ENCODE data around the gene NELFB. TPM values are rescaled to one million over a fixed set of nuclear protein-coding genes. Genes with fewer than 3 reads are reported as not detected.

The NELFB gene
- total RNA-seq, 2 experiments from 2014 or later, result 62.6 to 74.8 TPM

- CTCF ChIA-PET (ENCODE audit: unreplicated experiment), result interaction anchor here (0.6 kb wide), 2 partner anchors 28 to 447 kb away, joined by 5 to 7 read pairs; no protein-coding TSS in a partner anchor
- H3K4me1 ChIP-seq (ENCODE audit: insufficient read depth, low read length, poor library complexity, severe bottlenecking), result peaks cover 26% of the 10 kb centered on the region
- no peaks in the 10 kb centered on the region for H3K79me2 ChIP-seq (ENCODE audit: insufficient read depth, low read depth, low read length)
- peaks cover 8% of the 10 kb centered on the region; the same call in 1 of the 2 replicates for H3K36me3 ChIP-seq (ENCODE audit: insufficient read depth, low read length)
- peak overlapping the region; percentile 98 for H3K4me2 ChIP-seq (ENCODE audit: low read length)
- no peaks in the 10 kb centered on the region for H4K20me1 ChIP-seq (ENCODE audit: insufficient read depth, low read length)
- H3K9me3 ChIP-seq (ENCODE audit: low read length), result no peaks in the 10 kb centered on the region
- peak overlapping the region; percentile 65 for H3K27ac ChIP-seq (ENCODE audit: low read depth, low read length, poor library complexity, severe bottlenecking)
- peak overlapping the region; percentile 91 for H3K4me3 ChIP-seq (ENCODE audit: low read depth, low read length, poor library complexity, severe bottlenecking)
- no peak for TF ChIP-seq EZH2phosphoT487 (IDR thresholded peaks at IDR 0.05; ENCODE audit: borderline replicate concordance, low read depth, low read length)
- no peak for TF ChIP-seq CTCF (conservative IDR thresholded peaks at IDR 0.05; ENCODE audit: low read length)
- no peaks in the 10 kb centered on the region for H3K9me2 ChIP-seq (ENCODE audit: insufficient read depth, low read length)
- intact Hi-C loops (cut with micrococcal nuclease; ENCODE audit: unreplicated experiment), result loop anchor here (1.0 to 2.0 kb wide), 5 partner anchors 23 to 177 kb away; partner anchors contain the start of genes ANAPC2, NPDC1, SSNA1 and TPRN
- BruUV-seq (replicated peaks), result no TSS peak
- POLR2A ChIA-PET, result interaction anchor here (0.6 to 1.6 kb wide), 9 partner anchors 16 to 220 kb away, joined by 3 to 5 read pairs (median 3); partner anchors contain the start of genes SSNA1 and TUBB4B
- H2AFZ ChIP-seq (ENCODE audit: low read length), result peak overlapping the region; percentile 53
- DNase-seq (ENCODE audit: low spot score), result peak; percentile 100
Measured at GRCh38 chr9:137223078-137223970, 31.8 kb upstream of the NELFB start.

- no peak for TF ChIP-seq CTCF (conservative IDR thresholded peaks at IDR 0.05; ENCODE audit: low read length)
- TF ChIP-seq EZH2phosphoT487 (IDR thresholded peaks at IDR 0.05; ENCODE audit: borderline replicate concordance, low read depth, low read length), result no peak
- peaks cover 26% of the 10 kb centered on the region for H3K4me1 ChIP-seq (ENCODE audit: insufficient read depth, low read length, poor library complexity, severe bottlenecking)
- peak within 1 kb of the TSS; percentile 53; the same call in 1 of the 2 replicates for H2AFZ ChIP-seq (ENCODE audit: low read length)
- H3K9me3 ChIP-seq (ENCODE audit: low read length), result no peaks in the 10 kb centered on the region
- H4K20me1 ChIP-seq (ENCODE audit: insufficient read depth, low read length), result no peaks in the 10 kb centered on the region
- H3K36me3 ChIP-seq (ENCODE audit: insufficient read depth, low read length), result no peaks in the 10 kb centered on the region
- peak within 1 kb of the TSS; percentile 65 for H3K27ac ChIP-seq (ENCODE audit: low read depth, low read length, poor library complexity, severe bottlenecking)
- intact Hi-C loops (cut with micrococcal nuclease; ENCODE audit: unreplicated experiment), result no loop called here
- peak within 1 kb of the TSS; percentile 91 for H3K4me3 ChIP-seq (ENCODE audit: low read depth, low read length, poor library complexity, severe bottlenecking)
- CTCF ChIA-PET (ENCODE audit: unreplicated experiment), result interaction anchor here (0.6 kb wide), 1 partner anchor 143 kb away, joined by 3 read pairs; no protein-coding TSS in a partner anchor
- H3K9me2 ChIP-seq (ENCODE audit: insufficient read depth, low read length), result no peaks in the 10 kb centered on the region
- POLR2A ChIA-PET, result no interaction called here
- BruUV-seq (replicated peaks), result no TSS peak
- peak within 1 kb of the TSS; percentile 87 for H3K4me2 ChIP-seq (ENCODE audit: low read length)
- no peaks in the 10 kb centered on the region for H3K79me2 ChIP-seq (ENCODE audit: insufficient read depth, low read depth, low read length)
- DNase-seq (ENCODE audit: low spot score), result no peak
Measured at GRCh38 chr9:137224830-137225694, 30.1 kb upstream of the NELFB start, which contains the start of gene CYSRT1. TSS of gene CYSRT1 (plus strand) at chr9:137225174. CDS start at chr9:137225622, 448 bp downstream.
